Keratinocyte (primary cell): ENCODE measurements around the gene PRELID1.

Experiments
- CTCF ChIP-seq, 3 experiments: IDR thresholded peaks in 1 of 3; conservative IDR thresholded peaks in 1 of 3; optimal IDR thresholded peaks in 1 of 3; 2 replicates in 2 of 3; 3 replicates in 1 of 3; pipeline versions ENCODE3 to v1.5.1; 2011; ENCODE audit warnings: low read length in 3 of 3, mild to moderate bottlenecking in 3 of 3, moderate library complexity in 2 of 3, control low read depth in 1 of 3, inconsistent platforms in 1 of 3; ENCODE audit not compliant: insufficient read depth in 2 of 3; ENCODE audit errors: extremely low read depth in 1 of 3
- EZH2 ChIP-seq: IDR thresholded peaks from one replicate; pipeline ENCODE4 v1.6.1; 2012; ENCODE audit warnings: inconsistent platforms, mild to moderate bottlenecking, low read length, moderate library complexity

- no peak for TF ChIP-seq CTCF (optimal IDR thresholded peaks at IDR 0.05 in 1 of 3, IDR thresholded peaks at IDR 0.05 in 1 of 3, conservative IDR thresholded peaks at IDR 0.05 in 1 of 3; ENCODE audit: extremely low read depth in 1 of 3, insufficient read depth in 2 of 3, low read length in 3 of 3)
- no peak for TF ChIP-seq EZH2
Observed at GRCh38 chr5:177350776-177351391, 47.3 kb downstream of the PRELID1 start.
